ENCODE data around the gene ZKSCAN1.

GRCh38 chr7:100040575-100040974 lies 25.2 kb downstream of the ZKSCAN1 start:
- TF ChIP-seq, protein P1, sequence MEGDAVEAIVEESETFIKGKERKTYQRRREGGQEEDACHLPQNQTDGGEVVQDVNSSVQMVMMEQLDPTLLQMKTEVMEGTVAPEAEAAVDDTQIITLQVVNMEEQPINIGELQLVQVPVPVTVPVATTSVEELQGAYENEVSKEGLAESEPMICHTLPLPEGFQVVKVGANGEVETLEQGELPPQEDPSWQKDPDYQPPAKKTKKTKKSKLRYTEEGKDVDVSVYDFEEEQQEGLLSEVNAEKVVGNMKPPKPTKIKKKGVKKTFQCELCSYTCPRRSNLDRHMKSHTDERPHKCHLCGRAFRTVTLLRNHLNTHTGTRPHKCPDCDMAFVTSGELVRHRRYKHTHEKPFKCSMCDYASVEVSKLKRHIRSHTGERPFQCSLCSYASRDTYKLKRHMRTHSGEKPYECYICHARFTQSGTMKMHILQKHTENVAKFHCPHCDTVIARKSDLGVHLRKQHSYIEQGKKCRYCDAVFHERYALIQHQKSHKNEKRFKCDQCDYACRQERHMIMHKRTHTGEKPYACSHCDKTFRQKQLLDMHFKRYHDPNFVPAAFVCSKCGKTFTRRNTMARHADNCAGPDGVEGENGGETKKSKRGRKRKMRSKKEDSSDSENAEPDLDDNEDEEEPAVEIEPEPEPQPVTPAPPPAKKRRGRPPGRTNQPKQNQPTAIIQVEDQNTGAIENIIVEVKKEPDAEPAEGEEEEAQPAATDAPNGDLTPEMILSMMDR (IDR thresholded peaks at IDR 0.05) = no peak
- TF ChIP-seq POLR2A (IDR thresholded peaks at IDR 0.05) = no peak

Measured in Peyer's patch (tissue), 4 donors.